ENCODE results near the gene C5. TPM values are rescaled to one million over a fixed set of nuclear protein-coding genes. Genes with fewer than 3 reads are reported as not detected.

C5 gene
- polyA plus RNA-seq, 1 of the 3 experiments (the other 2 are of a cell fraction), result 1.8 TPM

DNA sequence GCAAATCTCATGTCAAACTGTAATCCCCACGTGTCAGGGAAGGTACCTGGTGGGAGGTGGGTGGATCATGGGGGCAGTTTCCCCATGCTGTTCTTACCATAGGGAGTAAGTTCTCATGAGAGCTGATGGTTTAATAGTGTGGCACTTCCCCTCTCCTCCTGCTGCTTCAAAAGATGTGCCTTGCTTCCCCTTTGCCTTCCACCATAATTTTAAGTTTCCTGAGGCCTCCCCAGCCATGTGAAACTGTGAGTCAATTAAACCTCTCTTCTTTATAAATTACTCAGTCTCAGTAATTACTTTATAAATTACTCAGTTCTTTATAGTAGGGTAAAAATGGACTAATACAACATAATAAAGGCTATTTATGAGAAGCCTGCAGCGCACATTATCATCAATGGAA, 17.6 kb upstream of the C5 start (continued):
- TF ChIP-seq GATA2 (CRISPR knock-in tag; IDR thresholded peaks at IDR 0.05), result no peak
- TF ChIP-seq, protein P1, sequence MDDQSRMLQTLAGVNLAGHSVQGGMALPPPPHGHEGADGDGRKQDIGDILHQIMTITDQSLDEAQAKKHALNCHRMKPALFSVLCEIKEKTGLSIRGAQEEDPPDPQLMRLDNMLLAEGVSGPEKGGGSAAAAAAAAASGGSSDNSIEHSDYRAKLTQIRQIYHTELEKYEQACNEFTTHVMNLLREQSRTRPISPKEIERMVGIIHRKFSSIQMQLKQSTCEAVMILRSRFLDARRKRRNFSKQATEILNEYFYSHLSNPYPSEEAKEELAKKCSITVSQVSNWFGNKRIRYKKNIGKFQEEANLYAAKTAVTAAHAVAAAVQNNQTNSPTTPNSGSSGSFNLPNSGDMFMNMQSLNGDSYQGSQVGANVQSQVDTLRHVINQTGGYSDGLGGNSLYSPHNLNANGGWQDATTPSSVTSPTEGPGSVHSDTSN (IDR thresholded peaks at IDR 0.05), result no peak

DNA sequence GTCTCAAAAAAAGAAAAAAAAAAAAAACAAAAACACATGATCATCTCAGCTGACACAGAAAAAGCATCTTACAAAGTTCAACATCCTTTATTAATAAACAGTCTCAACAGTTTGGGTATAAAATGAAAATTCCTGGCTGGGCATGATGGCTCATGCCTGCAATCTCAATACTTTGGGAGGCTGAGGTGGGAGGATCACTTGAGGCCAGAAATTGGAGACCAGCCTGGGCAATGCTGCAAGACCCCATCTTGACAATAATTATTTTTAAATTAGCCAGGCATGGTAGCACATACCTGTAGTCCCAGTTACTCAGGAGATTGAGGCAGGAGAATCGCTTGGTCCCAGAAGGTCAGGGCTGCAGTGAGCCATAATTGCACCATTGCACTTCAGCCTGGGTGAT, 16.8 kb upstream of the C5 start:
- 100% methylated on average over 1 of the region's 1 CpG for whole genome bisulfite sequencing (ENCODE audit: low lambda C conversion rate)
- no peak for DNase-seq
- Histone ChIP-seq H2AFZ (ENCODE audit: low read depth) (no peak overlapping the region), H4K20me1 (ENCODE audit: insufficient read depth) (no peaks in the 10 kb centered on the region), H3F3A (replicated peaks; ENCODE audit: insufficient read depth) (peaks cover 3% of the 10 kb centered on the region), H3K9ac (no peak overlapping the region), H3K4me2 (no peak overlapping the region), H3K4me3 (ENCODE audit: low read depth in 2 of 2, low read length in 1 of 2) (no peak overlapping the region), H3K36me3 (replicated peaks in 1 of 2; ENCODE audit: control insufficient read depth in 1 of 2, insufficient read depth in 2 of 2, low read length in 1 of 2) (peaks cover 0 to 4% of the 10 kb centered on the region in 2 experiments), H3K9me3 (0 out of 2 replicates have a peak, but pooled peaks cover 6% of the 10 kb centered on the region), H3K9me2 (no peaks in the 10 kb centered on the region), H3K27ac (ENCODE audit: low read depth in 2 of 2, low read length in 1 of 2) (no peak overlapping the region), H3K79me2 (ENCODE audit: insufficient read depth) (no peaks in the 10 kb centered on the region), H3K27me3 (ENCODE audit: insufficient read depth) (no peaks in the 10 kb centered on the region), H3K4me1 (ENCODE audit: control insufficient read depth in 1 of 2, insufficient read depth in 2 of 2, low read depth in 1 of 2, low read length in 1 of 2) (no peaks in the 10 kb centered on the region)
- TF ChIP-seq TAF1 (IDR thresholded peaks at IDR 0.05; ENCODE audit: borderline replicate concordance, low read depth, low read length) (no peak), ELF1 (IDR thresholded peaks at IDR 0.05) (no peak), GABPA (IDR thresholded peaks at IDR 0.05; ENCODE audit: low read depth) (no peak), YY1 (IDR thresholded peaks at IDR 0.05; ENCODE audit: low read depth) (no peak), TEAD4 (IDR thresholded peaks at IDR 0.05; ENCODE audit: borderline replicate concordance, insufficient read depth) (no peak), FOSL2 (IDR thresholded peaks at IDR 0.05; ENCODE audit: borderline replicate concordance, low read depth) (no peak), GATA2 (CRISPR knock-in tag; IDR thresholded peaks at IDR 0.05) (no peak), IRF3 (IDR thresholded peaks at IDR 0.05; ENCODE audit: low read depth, low read length) (no peak), MAX (IDR thresholded peaks at IDR 0.05; ENCODE audit: low read depth) (no peak), POLR2AphosphoS5 (IDR thresholded peaks at IDR 0.05; ENCODE audit: low read depth, low read length) (no peak), RXRA (IDR thresholded peaks at IDR 0.05; ENCODE audit: borderline replicate concordance, low read depth) (no peak), SMC3 (IDR thresholded peaks at IDR 0.05; ENCODE audit: low read depth, low read length) (no peak), FOXM1 (IDR thresholded peaks at IDR 0.05; ENCODE audit: low read depth) (no peak)
- CTCF ChIA-PET, result interaction anchor here (0.7 kb wide), 1 partner anchor 10 kb away, joined by 3 read pairs; no protein-coding TSS in a partner anchor
- POLR2A ChIA-PET, result no interaction called here

Measured in SK-N-SH (cell line).